Right lobe of liver (tissue), 6 donors: ENCODE results near the gene FBXO21. TPM values are rescaled to one million over a fixed set of nuclear protein-coding genes. Genes with fewer than 3 reads are reported as not detected.
"Not testable (repeated sequence)": the region's sequence is repeated elsewhere in the genome, so short reads cannot be mapped to it uniquely, and the experiment has no call there.

ENCODE experiments used
- ATAC-seq, 4 donors: fragments of 200-7000 bp; cut with Tn5 transposase; one replicate each; pipeline ENCODE4 v1.9.1; 2020; ENCODE audit warnings: mild to moderate bottlenecking in 4 of 4, moderate library complexity in 4 of 4
- DNase-seq, 3 donors: peaks; one replicate each; pipeline ENCODE4 v3.0.0-alpha.2; 2020
- H3K27ac ChIP-seq, 3 donors: fragments of 200-600 bp; one replicate each; pipeline ENCODE4 v1.8.0; 2022
- H3K27me3 ChIP-seq, 2 donors: fragments of 200-600 bp; one replicate each; pipeline ENCODE4 v1.8.0; 2022
- H3K36me3 ChIP-seq, 4 donors: fragments of 200-600 bp; sonication (generic) in 1 of 4; one replicate each; pipeline versions ENCODE4 v1.5.1 to v1.8.0; 2017 to 2022; ENCODE audit warnings: control low read depth in 1 of 4
- H3K4me1 ChIP-seq, 4 donors: fragments of 200-600 bp; sonication (generic) in 1 of 4; one replicate each; pipeline versions ENCODE4 v1.5.1 to v1.8.0; 2017 to 2022; ENCODE audit warnings: control low read depth in 1 of 4
- H3K4me3 ChIP-seq, 3 donors: fragments of 200-600 bp; one replicate each; pipeline ENCODE4 v1.8.0; 2022
- H3K9me3 ChIP-seq, 4 donors: fragments of 200-600 bp; sonication (generic) in 1 of 4; one replicate each; pipeline versions ENCODE4 v1.5.1 to v1.8.0; 2017 to 2022; ENCODE audit warnings: control low read depth in 1 of 4
- POLR2A ChIP-seq: fragments of 450-650 bp; IDR thresholded peaks from one replicate; pipeline ENCODE4 v1.6.1; 2017; ENCODE audit warnings: antibody characterized with exemption, mild to moderate bottlenecking
- WGBS: methylation state at CpG from one replicate; pipeline ENCODE4 v1.1.6; 2018; ENCODE audit warnings: low coverage, low lambda C conversion rate; ENCODE audit not compliant: insufficient coverage; ENCODE audit errors: missing lambda C conversion rate; 5-methylcytosine and 5-hydroxymethylcytosine counted together
- intact Hi-C, 2 donors: fragments of 100-400 bp; cut with DNase I; formaldehyde crosslinking; loops; one replicate each; pipeline versions ENCODE4 v1.11.2 to v1.14.1; 2022
- total RNA-seq, 6 experiments: library from RNA; depleted of rRNA in 2 of 6; stranded (reverse); fragments of >200 nt in 2 of 6; fragmentation: NEBNext Ultra II Directional in 3 of 6; extraction: Animal tissue kit (Norgen Biotek cat#: 25700) in 3 of 6; gene quantifications; one replicate each; pipeline versions ENCODE4 v1.1.0 to v1.2.4, GENCODE V29; 2016 to 2023
- TF ChIP-seq, protein P1 (sequence below), 4 donors: fragments of 200-600 bp in 3 of 4; fragments of 450-650 bp in 1 of 4; IDR thresholded peaks; one replicate each; pipeline versions ENCODE4 v1.5.1 to v1.8.0; 2016 to 2022; ENCODE audit warnings: antibody characterized with exemption in 4 of 4, mild to moderate bottlenecking in 2 of 4
- donor health status: DM: no; HTN: yes; CAD: no.
- donor health status: DM: no; HTN: no; CAD: no.
- donor health status: DM: no; HTN: no; CAD: no.
- donor health status: DM: no; HTN: yes; CAD: no.
- donor health status: DM: no; HTN: yes; CAD: no.

Gene FBXO21
- total RNA-seq, 6 experiments from 2014 or later, result 12.8 to 28.7 (median 20.1) TPM

- Histone ChIP-seq H3K4me3 (no peak overlapping the region), H3K36me3 (no peaks in the 10 kb centered on the region), H3K27me3 (no peaks in the 10 kb centered on the region), H3K27ac (no peak overlapping the region), H3K9me3 (no peaks in the 10 kb centered on the region), H3K4me1 (no peaks in the 10 kb centered on the region)
- DNase-seq, result no peak
- no peak for ATAC-seq
- intact Hi-C loops, result loop anchor here (10.0 kb wide), 1 partner anchor 370 kb away; no protein-coding TSS in a partner anchor
- WGBS, result 33% methylated on average over 2 of the region's 6 CpGs
- TF ChIP-seq, protein P1, sequence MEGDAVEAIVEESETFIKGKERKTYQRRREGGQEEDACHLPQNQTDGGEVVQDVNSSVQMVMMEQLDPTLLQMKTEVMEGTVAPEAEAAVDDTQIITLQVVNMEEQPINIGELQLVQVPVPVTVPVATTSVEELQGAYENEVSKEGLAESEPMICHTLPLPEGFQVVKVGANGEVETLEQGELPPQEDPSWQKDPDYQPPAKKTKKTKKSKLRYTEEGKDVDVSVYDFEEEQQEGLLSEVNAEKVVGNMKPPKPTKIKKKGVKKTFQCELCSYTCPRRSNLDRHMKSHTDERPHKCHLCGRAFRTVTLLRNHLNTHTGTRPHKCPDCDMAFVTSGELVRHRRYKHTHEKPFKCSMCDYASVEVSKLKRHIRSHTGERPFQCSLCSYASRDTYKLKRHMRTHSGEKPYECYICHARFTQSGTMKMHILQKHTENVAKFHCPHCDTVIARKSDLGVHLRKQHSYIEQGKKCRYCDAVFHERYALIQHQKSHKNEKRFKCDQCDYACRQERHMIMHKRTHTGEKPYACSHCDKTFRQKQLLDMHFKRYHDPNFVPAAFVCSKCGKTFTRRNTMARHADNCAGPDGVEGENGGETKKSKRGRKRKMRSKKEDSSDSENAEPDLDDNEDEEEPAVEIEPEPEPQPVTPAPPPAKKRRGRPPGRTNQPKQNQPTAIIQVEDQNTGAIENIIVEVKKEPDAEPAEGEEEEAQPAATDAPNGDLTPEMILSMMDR (IDR thresholded peaks at IDR 0.05), result no peak
- TF ChIP-seq POLR2A, result no peak
These were observed 34.9 kb upstream of the FBXO21 start for GRCh38 chr12:117225179-117225578.

GRCh38 chr12:117220947-117221346, 30.7 kb upstream of the FBXO21 start:
- intact Hi-C loops, result loop anchor here (10.0 kb wide), 1 partner anchor 374 kb away; no protein-coding TSS in a partner anchor
- WGBS, result 46% methylated on average over 5 of the region's 5 CpGs
- not testable (repeated sequence) for H3K27ac ChIP-seq, H3K4me1 ChIP-seq, DNase-seq, H3K9me3 ChIP-seq, H3K27me3 ChIP-seq, ATAC-seq, H3K4me3 ChIP-seq, H3K36me3 ChIP-seq

DNA sequence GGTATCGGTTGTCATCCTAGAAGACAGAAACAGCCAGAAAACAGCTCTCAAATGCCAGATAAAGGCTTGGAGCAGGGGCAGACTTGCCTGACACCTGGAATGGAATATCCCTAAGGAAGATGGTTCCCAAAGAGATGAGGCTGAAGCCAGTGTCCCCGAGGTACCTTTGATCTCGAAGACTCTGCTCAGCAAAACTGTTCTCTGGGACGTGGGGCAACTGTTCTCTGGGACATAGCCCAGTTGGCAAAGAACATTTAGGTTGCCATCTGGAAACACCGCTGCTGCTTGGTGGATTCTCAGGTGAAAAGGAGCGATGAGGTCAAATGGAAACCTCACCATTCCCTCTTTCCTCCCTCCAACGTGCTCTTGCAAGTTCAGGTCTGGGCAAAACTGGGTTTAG, 27.9 kb upstream of the FBXO21 start:
- intact Hi-C loops, result no loop called here
- ATAC-seq, result no peak
- 53% methylated on average over 5 of the region's 7 CpGs for WGBS

DNA sequence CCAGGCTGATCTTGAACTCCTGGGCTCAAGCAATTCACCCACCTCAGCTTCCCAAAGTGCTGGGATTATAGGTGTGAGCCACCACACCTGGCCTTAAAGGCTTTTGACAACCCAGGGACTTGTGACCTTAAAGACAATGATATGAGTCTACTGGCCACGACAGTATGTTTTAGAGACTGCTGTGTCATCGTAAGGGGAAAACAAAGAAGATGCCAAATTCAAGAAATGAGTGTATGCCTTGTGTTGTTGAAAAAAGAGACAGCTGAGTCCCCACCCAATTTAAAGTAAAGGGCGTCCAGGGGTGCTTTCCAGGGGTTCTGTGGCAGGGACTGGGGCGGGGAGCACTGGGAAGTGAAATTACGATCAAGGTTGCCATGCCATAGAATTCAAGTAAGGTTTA, 26.4 kb upstream of the FBXO21 start:
- H3K36me3 ChIP-seq, result no peaks in the 10 kb centered on the region
- 55% methylated on average over 4 of the region's 5 CpGs for WGBS
- no peaks in the 10 kb centered on the region for H3K27me3 ChIP-seq
- no peak overlapping the region for H3K4me3 ChIP-seq
- TF ChIP-seq, protein P1 (IDR thresholded peaks at IDR 0.05), result no peak
- no peak for TF ChIP-seq POLR2A
- intact Hi-C loops, result no loop called here
- no peak for DNase-seq
- no peaks in the 10 kb centered on the region for H3K9me3 ChIP-seq
- no peak overlapping the region for H3K27ac ChIP-seq
- no peak for ATAC-seq
- H3K4me1 ChIP-seq, result no peaks in the 10 kb centered on the region

More for the DNA sequence above, 27.9 kb upstream of the FBXO21 start:
- TF ChIP-seq, protein P1 (IDR thresholded peaks at IDR 0.05), result no peak
- no peak for TF ChIP-seq POLR2A
- no peaks in the 10 kb centered on the region for H3K27me3 ChIP-seq
- no peaks in the 10 kb centered on the region for H3K9me3 ChIP-seq
- no peak overlapping the region for H3K4me3 ChIP-seq
- no peaks in the 10 kb centered on the region for H3K36me3 ChIP-seq
- H3K4me1 ChIP-seq, result no peaks in the 10 kb centered on the region
- no peak overlapping the region for H3K27ac ChIP-seq
- DNase-seq, result no peak

DNA sequence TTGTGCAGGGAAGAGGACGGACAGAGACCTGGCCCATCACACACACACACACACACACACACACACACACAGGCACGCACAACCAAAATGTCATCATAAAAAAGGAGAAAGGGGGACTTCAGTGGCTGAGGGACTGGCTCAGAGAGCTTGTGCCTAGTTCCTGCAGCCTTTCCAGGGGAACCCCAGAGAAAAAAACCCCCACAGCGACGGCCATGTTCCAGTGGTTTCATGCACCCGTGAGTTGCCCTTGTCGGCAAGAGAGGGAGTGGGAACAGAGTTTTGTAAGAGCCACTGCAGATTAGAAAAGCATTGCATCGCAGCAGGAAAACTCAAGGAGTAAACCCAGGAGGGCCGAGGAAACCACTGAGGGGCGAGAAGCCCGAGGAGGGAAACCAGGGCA, 24.5 kb upstream of the FBXO21 start:
- Histone ChIP-seq H3K27ac (no peak overlapping the region), H3K9me3 (no peaks in the 10 kb centered on the region), H3K4me1 (peaks cover 0 to 9% (median 2%) of the 10 kb centered on the region in 4 donors), H3K36me3 (no peaks in the 10 kb centered on the region), H3K4me3 (no peak overlapping the region), H3K27me3 (no peaks in the 10 kb centered on the region)
- intact Hi-C loops, result no loop called here
- TF ChIP-seq, protein P1 (IDR thresholded peaks at IDR 0.05), result no peak
- TF ChIP-seq POLR2A, result no peak
- no peak for DNase-seq
- ATAC-seq, result no peak
- WGBS, result 53% methylated on average over 6 of the region's 10 CpGs
